PFSK-1 (cell line): Measurements from ENCODE around the gene SAMD1.

ENCODE experiments used
- FOXP2 ChIP-seq: optimal IDR thresholded peaks from 2 replicates; pipeline ENCODE3; 2011; ENCODE audit warnings: borderline replicate concordance, control low read depth, inconsistent platforms; ENCODE audit not compliant: insufficient read depth; ENCODE audit errors: extremely low read length, extremely low read depth
- POLR2AphosphoS5 ChIP-seq: IDR thresholded peaks from 2 replicates; pipeline ENCODE4 v1.6.1; 2012; ENCODE audit warnings: low read depth, mild to moderate bottlenecking, control low read depth, low read length, moderate library complexity
- REST ChIP-seq, 2 experiments: IDR thresholded peaks; 2 replicates each; pipeline versions ENCODE4 v1.6.1 to v1.8.0; 2011 to 2012; ENCODE audit warnings: low read depth in 2 of 2, low read length in 2 of 2, control low read depth in 1 of 2, inconsistent platforms in 1 of 2, mild to moderate bottlenecking in 1 of 2, moderate library complexity in 1 of 2; ENCODE audit not compliant: insufficient read depth in 1 of 2
- SIN3A ChIP-seq: IDR thresholded peaks from 2 replicates; pipeline ENCODE4 v1.6.1; 2012; ENCODE audit warnings: mild to moderate bottlenecking, low read length, moderate library complexity, borderline replicate concordance; ENCODE audit not compliant: insufficient read depth
- TAF1 ChIP-seq: IDR thresholded peaks from 2 replicates; pipeline ENCODE4 v1.6.1; 2012; ENCODE audit warnings: low read length, control low read depth, borderline replicate concordance; ENCODE audit not compliant: insufficient read depth

DNA sequence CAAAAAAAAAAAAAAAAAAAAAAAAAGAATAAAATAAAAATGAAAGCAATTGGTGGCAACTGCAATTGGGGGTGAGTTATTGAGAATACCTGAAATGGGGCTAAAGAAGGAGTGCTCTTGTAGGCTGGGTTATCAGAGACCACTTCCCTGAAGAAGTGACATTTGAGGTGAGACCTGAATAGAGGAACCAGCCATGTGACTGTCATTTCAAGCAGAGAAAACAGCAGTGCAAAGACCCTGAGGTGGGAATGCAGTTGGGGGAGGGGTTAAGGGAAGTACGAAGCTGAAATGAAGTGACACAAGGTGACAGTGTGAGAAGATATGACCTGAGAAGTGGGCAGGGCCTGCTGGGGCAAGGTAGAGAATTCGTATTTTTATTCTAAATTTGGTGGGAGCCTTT is 24.4 kb downstream of the SAMD1 start:
- TF ChIP-seq POLR2AphosphoS5 = no peak
- no peak for TF ChIP-seq REST (IDR thresholded peaks at IDR 0.05; ENCODE audit: insufficient read depth in 1 of 2, low read depth in 2 of 2, low read length in 2 of 2)
- TF ChIP-seq FOXP2 = no peak
- TF ChIP-seq TAF1 = no peak
- no peak for TF ChIP-seq SIN3A
